NCI-H2107 (cell line): Measurements from ENCODE around the gene CYP2A6.
"Not testable (repeated sequence)": the region's sequence is repeated elsewhere in the genome, so short reads cannot be mapped to it uniquely, and the experiment has no call there.

Experiments
- DNase-seq: peaks from one replicate; lab custom pipeline; 2025; lab: John Stamatoyannopoulos, UW

Gene CYP2A6

DNA sequence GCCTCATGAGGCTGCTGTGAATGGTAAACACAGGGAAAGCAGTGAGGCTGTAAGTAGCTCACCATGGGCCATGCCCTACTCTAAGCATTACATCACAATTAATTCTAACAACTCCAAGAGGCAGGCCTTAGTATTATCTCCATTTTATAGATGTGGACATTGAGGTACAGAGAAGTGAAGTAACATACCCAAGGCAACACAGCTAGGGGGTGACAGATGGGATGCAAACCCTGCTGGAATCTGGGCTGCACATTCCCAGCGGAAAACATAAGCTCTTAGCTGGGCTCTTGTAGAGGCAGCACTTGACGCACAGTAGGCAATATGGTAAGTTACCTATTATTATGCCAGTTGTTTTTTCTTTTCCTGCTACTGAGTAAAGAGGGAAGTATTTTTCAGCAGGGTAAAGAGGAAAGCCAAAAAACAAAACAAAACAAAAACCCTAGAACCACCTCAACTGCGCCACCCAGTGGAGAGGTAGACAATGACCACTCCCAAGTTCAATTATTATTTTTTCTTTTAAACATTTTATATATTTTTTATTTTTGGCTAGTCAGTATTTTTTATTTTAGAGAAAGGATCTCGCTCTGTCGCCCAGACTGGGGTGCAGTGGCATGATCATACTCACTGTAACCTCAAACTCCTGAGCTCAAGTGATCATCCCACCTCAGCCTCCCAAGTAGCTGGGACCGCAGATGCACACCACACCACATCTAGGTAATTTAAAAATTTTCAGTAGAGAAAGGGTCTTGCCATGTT, 30.6 kb downstream of the CYP2A6 start:
- DNase-seq, result not testable (repeated sequence)

GRCh38 chr19:40818480-40819399, 31.5 kb downstream of the CYP2A6 start:
- peak; percentile 36 for DNase-seq

DNA sequence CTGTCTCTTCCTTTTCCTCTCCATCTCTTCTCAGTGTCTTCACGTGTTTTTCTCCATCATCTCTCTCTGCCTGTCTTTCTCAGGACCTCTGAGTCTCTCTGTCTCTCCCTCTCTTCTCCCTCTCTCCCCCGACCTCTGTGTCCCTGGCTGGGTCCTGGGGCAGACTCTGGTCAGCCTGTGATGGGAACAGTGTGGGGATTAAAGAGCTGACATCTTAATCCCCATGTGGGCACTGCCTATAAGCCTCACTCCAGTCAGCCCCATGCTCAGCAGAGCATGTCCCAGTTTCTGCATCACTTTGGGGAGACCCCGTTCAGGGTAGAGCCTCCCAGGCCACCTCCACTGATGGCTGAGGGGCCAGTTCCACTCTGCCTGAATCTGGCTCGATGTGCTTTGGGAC, 35.0 kb downstream of the CYP2A6 start:
- no peak for DNase-seq

DNA sequence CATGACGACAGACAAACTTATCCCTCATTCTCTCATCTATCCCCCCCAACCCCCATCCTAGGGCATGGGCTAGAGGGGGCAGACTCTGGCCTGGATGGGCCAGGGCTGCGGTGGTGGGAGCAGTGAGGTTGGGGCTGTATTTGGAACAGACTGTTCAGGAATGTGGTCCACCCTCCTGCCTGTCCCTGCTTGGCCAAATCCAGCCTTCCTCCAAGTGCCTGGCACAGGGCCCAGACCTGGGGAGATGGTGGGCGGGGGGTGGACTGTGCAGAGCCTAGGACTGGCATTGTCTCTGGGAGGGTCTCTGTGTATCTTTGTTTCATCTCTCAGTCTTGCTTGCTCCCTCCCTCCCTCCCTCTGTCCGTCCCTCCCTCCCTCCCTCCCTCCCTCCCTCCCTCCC, 37.1 kb downstream of the CYP2A6 start:
- DNase-seq, result no peak

DNA sequence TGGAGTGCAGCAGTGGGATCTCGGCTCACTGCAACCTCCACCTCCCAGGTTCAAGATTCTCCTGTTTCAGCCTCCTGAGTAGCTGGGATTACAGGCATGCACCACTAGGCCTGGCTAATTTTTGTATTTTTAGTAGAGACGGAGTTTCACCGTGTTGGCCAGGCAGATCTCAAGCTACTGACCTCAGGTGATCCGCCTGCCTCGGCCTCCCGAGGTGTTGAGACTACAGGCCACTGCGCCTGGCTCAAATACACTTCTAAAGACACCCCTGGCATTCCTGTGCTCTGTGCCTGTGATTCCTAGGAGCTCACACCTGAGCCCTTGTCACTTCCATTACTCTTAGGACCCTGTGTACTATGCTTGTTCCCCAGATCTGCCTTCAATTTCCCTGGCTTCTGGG, 37.7 kb downstream of the CYP2A6 start:
- DNase-seq, result not testable (repeated sequence)

GRCh38 chr19:40811478-40812341, 38.5 kb downstream of the CYP2A6 start:
- DNase-seq, result no peak

DNA sequence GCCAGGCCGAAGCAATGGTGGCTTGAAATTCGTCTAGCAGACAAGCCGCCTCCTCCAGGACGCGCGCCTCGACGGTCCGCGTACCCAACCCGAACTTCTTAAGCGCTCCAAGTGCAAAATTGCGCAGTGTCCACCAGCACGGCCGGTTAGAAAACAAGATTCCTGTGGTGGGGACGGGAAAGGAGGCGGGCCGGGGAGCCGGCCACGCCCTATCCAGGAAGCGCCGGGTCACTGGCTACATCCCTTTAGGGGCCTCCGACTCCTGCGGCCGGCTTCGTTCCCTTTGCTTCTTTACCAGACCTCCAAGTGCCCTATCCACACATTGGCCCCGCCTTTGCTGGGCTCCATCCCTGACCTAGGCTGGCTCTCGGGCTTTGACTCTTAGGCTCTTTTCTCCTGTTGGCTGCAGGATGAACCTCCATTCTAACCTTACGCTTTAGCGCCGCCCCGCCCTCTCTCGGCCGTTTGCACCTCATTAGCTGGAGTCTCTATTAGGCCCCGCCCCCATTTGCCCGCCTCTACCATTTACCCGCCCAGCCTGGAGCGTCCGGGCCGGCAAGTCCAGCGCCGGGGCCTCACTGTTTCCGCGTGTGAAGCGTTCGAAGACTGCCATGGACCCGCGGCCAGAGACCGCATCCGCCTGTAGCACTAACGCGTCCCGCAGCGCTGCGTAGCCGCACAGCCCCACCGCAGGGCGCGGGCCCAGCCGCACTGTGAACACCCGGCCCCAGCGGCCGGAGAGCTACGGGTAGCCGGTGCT, 39.4 kb downstream of the CYP2A6 start:
- not testable (repeated sequence) for DNase-seq

- DNase-seq, result no peak
Measured at GRCh38 chr19:40810160-40810559, 40.1 kb downstream of the CYP2A6 start.

- DNase-seq, result no peak
Measured at GRCh38 chr19:40809358-40810086, 40.7 kb downstream of the CYP2A6 start.

DNA sequence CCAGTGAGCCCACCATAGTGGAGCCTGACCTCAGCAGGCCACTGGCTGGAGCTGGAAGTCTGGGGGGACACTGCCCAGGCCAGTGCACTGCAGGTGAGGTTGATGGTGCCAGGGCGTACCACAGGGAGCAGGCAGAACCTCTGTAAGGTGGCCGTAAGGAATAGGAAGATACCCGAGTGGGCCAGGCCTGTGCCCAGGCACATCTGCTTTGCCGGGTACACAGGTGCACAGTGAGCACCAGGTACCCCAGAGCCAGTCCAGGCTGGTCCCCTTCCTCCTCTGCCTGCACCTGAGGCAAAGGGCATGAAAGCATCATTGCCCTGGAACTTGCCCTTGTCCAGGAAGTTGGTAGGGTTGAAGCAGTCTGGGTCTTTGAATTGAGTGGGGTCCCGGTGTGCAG, 41.8 kb downstream of the CYP2A6 start:
- DNase-seq, result no peak

DNA sequence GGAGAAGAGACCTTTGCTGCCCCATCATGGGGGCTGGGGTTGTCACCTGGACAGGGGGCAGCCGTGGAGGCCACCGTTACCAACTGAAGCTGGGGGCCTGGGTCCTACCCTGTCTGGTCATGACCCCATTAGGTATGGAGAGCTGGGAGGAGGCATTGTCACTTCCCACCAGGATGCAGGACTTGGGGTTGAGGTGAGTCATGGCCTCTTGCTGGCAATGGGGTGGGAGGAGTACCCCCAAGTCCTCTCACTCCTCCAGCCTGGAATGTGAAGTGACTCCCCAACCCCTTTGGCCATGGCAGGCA, 42.3 kb downstream of the CYP2A6 start:
- no peak for DNase-seq

DNA sequence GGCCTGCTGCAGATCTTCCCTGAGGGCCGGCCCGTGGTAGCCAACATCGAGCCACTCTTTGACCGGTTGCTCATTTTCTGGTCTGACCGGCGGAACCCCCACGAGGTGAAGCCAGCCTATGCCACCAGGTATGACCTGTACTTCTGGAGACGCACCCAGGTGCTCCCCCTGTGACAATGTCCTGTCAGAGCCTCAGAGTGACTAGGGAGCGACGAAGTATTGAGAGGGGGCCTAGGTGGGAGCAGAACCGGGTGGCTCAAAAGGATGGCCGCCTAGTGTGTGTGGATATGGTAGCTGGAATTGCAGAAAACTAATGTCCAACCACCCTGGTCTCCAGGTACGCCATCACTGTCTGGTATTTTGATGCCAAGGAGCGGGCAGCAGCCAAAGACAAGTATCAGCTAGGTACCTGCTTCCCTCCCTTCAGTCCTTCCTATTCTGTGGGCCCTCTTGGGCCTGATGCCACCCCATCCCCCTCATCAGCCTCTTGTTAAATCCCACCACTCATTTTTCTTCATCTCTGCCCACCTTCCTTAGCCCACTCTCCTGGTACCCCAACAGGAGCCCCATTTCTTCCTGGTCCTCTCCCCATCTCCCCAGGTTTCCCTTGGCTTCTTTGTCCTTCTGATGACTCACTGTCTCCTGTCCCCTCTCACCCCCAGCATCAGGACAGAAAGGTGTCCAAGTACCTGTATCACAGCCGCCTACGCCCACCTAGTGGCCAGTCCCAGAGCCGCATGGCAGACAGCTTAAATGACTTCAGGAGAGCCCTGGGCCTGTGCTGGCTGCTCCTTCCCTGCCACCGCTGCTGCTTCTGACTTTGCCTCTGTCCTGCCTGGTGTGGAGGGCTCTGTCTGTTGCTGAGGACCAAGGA, 42.9 kb downstream of the CYP2A6 start:
- no peak for DNase-seq

DNA sequence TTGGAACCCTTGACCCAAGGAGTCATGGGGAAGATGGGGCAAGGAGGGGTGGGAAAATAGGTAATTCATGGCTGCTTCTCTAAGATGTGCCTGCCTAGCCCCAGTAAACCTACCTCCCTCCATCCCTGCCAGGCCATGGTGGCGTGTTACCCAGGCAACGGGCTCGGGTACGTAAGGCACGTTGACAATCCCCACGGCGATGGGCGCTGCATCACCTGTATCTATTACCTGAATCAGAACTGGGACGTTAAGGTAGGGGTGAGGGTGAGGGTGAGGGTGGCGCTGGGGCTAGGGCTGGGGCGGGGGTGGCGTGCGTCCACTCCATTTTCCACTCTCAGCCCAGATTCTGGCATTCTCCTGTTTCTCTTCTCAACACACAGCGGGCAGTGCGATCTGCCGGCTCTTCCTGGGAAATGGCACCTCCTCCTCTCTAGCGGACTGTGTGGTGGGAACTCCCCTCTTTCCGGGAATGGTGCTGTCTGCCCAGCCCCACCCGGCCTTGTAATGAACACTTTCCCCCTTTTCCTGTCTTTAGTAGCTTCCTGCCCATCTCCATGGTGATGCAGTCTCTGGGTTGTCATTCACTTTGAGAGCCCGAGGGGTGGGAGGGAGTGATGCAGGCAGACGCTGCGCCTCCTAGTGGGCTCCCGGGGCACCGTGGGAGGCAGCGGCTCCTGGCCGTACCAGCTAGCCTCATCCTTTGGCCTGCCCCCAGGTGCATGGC, 43.7 kb downstream of the CYP2A6 start:
- DNase-seq, result no peak

- DNase-seq, result no peak
Measured at GRCh38 chr19:40805258-40805868, 44.9 kb downstream of the CYP2A6 start.

- DNase-seq, result no peak
Measured at GRCh38 chr19:40804783-40805242, 45.4 kb downstream of the CYP2A6 start.

GRCh38 chr19:40803857-40804782, 46.1 kb downstream of the CYP2A6 start:
- DNase-seq, result no peak

GRCh38 chr19:40803170-40803856, 46.9 kb downstream of the CYP2A6 start:
- no peak for DNase-seq
